ENCODE results near the gene NFILZ.
A peak's percentile ranks its signal among the peaks of the same experiment; 100 is the strongest.

NFILZ gene

GRCh38 chr19:8641908-8642547, 11.6 kb downstream of the NFILZ start:
- DNase-seq (ENCODE audit: low read depth) = no peak

- no peak for DNase-seq (ENCODE audit: low read depth)
These were observed 12.1 kb downstream of the NFILZ start for GRCh38 chr19:8642561-8642960.

GRCh38 chr19:8643860-8644653, 13.6 kb downstream of the NFILZ start:
- DNase-seq (ENCODE audit: low read depth) = no peak

- no peak for DNase-seq (ENCODE audit: low read depth)
These were observed 17.8 kb downstream of the NFILZ start for GRCh38 chr19:8648240-8648639.

- peak; percentile 23 for DNase-seq (ENCODE audit: low read depth)
These were observed 24.3 kb downstream of the NFILZ start for GRCh38 chr19:8654591-8655339.

GRCh38 chr19:8655340-8655709, 24.9 kb downstream of the NFILZ start:
- DNase-seq (ENCODE audit: low read depth) = no peak

- DNase-seq (ENCODE audit: low read depth) = no peak
These were observed 27.4 kb downstream of the NFILZ start for GRCh38 chr19:8657869-8658268.

- no peak for DNase-seq (ENCODE audit: low read depth)
These were observed 29.5 kb downstream of the NFILZ start for GRCh38 chr19:8659905-8660304.

GRCh38 chr19:8662263-8662662, 31.8 kb downstream of the NFILZ start:
- no peak for DNase-seq (ENCODE audit: low read depth)

- no peak for DNase-seq (ENCODE audit: low read depth)
These were observed 33.7 kb downstream of the NFILZ start for GRCh38 chr19:8663920-8664670.

GRCh38 chr19:8664671-8665057, 34.2 kb downstream of the NFILZ start:
- DNase-seq (ENCODE audit: low read depth) = no peak

GRCh38 chr19:8665468-8666213, 35.2 kb downstream of the NFILZ start:
- DNase-seq (ENCODE audit: low read depth) = no peak

GRCh38 chr19:8666814-8667405, 36.5 kb downstream of the NFILZ start:
- no peak for DNase-seq (ENCODE audit: low read depth)

GRCh38 chr19:8673276-8673891, 43.0 kb downstream of the NFILZ start:
- no peak for DNase-seq (ENCODE audit: low read depth)

- DNase-seq (ENCODE audit: low read depth) = no peak
These were observed 44.6 kb downstream of the NFILZ start for GRCh38 chr19:8675066-8675465.

- DNase-seq (ENCODE audit: low read depth) = no peak
These were observed 47.9 kb downstream of the NFILZ start for GRCh38 chr19:8678244-8678807.
